Activated gamma-delta T cell treated with anti-CD3 and anti-CD28 coated beads, Interleukin-2, amount 50 U/mL, for 16 hours (primary cell): Measurements from ENCODE around the gene SH3RF3.
"Not testable (repeated sequence)": the region's sequence is repeated elsewhere in the genome, so short reads cannot be mapped to it uniquely, and the experiment has no call there.

Source experiments
- DNase-seq: peaks from one replicate; pipeline ENCODE4 v3.0.0-alpha.2; 2020; ENCODE audit warnings: low read depth

Gene SH3RF3

DNA sequence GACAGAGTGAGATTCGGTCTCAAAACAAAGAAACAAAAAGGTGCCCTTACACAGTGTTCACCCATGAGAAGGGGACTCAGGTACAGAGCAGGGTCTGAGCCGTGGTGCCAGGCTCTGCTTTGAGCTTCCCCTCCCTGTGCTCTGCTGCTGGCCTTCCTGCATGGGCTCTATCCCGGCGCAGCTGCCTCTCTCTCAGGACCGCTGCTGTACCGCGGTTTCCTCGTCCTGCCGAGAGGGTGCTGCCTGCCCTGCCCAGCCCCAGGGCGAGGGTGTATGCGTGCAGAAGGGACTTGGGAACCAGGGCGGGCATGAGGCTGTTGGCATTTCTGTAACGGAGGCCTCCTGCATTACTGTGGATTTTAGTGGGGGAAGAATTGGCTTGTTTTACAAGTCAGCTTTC is 30.1 kb downstream of the SH3RF3 start:
- no peak for DNase-seq

DNA sequence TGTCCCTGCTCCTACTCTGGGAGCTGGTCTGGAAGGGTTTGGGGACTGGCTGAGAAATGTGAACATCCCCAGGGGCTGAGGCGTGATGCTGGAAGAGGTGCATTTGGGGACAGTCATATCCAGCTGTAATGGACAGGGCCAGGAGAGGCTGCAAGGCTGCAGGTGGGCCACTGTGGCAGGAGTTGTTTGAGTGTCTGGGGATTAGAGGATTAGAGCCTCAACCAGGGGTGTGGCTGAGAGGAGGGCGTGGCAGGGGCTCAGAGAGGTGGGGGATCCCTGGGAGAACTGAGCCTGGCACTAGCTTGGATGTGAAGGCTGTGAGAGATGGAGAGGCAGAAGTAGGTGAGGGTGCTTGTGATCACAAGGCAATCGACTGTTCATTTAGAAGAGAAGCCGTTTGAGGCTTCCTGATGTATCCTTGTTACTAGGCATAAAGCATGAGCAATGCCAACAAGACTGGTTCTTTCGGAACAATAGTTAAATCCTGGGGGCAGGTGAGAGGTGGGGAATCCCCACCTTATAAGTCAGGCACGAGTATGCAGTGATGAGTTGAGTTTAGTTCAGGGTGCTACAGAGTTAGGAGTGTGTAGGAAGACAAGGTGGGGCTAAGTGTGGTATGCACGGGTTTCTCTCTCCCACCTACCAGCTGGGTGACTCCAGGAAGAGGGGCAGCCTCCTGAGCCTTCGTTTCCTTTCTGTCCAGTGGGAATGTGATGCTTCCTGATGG is 31.9 kb downstream of the SH3RF3 start:
- no peak for DNase-seq

GRCh38 chr2:109162367-109162766 is 33.4 kb downstream of the SH3RF3 start:
- DNase-seq: not testable (repeated sequence)

DNA sequence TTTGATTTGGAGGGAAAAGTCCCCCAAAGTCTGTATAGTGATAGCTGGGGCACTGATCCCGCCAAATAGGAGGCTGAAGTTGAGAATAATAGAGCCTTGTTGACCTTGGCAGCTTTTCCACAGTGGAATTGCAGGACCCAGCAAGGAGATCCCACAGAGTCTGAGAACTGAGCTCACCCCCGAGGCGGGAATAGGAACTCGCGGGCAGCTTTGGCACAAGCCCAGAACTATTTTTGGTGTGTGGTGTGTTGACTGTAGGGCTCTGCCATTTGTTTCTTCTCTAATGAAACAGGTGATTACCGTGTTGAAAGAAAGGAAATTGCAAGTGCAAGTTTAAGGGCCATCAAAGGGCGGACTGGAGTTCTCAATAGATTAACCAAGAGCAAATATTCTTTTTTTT is 34.0 kb downstream of the SH3RF3 start:
- DNase-seq: no peak

- no peak for DNase-seq
Observed at GRCh38 chr2:109164311-109164710, 35.3 kb downstream of the SH3RF3 start.

DNA sequence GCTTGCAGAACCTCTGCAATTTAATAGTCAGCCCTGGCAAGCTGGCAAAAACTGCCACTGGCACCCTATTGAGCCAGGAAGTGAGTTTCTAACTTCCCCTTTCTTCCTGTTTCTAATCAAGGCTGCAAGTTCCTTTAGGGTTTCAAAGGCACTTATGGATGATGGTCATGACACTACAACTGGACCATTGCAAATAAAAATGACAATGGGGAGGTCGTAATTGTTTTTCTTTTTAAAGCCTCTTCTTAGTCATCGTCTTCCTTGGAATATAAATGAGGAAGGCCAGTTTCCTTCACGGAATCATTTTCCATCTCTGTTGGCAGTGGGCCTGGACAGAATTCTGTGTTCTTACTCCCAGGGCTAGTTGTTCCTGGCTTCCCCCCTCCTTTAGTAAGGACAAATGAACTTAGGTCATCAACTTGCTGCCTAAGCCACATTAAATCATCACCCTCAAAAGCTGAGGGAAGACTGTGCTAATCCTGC is 35.8 kb downstream of the SH3RF3 start:
- DNase-seq: no peak

DNA sequence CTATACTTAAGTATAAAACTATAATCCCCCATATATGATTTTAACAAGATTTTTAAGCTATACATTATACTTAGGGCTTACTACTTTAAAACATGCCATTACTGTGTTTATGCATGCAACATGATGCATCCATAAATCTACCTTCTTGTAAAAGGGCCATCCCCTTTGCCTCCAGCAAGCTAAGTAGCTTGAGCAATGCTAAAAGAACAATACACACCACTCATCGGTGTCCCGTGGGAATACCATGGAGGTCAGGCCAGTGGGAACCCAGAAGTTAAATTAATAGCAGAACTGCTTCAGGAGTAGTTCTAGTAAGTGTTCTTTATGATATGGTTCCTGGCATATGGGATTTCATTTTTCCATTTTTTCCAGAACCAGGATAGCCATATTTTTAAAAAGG is 37.8 kb downstream of the SH3RF3 start:
- DNase-seq: no peak

DNA sequence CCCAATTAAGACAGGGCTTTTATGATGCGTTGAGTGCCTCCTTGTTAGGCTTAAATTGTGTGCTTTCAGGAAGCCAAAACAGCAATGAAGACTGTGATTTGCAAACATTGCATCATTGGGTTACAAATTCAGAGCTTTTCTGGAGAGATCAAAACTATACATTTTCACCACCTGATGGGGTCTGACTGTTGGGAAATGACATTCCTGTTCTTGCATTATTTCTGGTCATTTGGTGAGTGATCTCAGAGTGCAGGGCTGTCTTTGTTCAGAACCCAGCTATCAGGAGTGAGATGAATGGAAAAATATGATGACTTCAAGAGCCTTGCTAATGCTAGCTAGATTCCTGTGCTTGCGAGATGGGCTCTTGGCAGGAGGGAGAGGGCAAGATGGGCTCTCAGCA is 39.1 kb downstream of the SH3RF3 start:
- no peak for DNase-seq

- no peak for DNase-seq
Observed at GRCh38 chr2:109168716-109169115, 39.7 kb downstream of the SH3RF3 start.

DNA sequence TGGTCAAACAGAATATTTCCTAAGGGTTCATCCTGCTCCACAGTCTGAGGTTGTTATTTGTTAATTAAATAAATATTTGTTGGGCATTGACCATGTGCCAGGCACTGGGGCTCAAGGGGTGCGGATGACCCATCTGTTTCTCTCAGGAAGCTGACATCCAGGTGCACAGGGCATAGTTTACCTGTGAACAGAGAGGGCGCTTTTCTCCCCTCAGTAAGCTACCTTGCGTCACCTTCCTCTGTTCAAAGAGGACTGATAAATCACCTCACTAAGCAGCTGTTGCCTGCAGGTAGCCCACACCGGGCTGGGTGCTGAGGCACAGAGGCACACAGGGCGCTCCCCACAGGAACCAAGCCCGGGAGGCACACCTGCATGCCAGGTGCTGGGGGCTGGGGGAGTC is 41.6 kb downstream of the SH3RF3 start:
- no peak for DNase-seq

DNA sequence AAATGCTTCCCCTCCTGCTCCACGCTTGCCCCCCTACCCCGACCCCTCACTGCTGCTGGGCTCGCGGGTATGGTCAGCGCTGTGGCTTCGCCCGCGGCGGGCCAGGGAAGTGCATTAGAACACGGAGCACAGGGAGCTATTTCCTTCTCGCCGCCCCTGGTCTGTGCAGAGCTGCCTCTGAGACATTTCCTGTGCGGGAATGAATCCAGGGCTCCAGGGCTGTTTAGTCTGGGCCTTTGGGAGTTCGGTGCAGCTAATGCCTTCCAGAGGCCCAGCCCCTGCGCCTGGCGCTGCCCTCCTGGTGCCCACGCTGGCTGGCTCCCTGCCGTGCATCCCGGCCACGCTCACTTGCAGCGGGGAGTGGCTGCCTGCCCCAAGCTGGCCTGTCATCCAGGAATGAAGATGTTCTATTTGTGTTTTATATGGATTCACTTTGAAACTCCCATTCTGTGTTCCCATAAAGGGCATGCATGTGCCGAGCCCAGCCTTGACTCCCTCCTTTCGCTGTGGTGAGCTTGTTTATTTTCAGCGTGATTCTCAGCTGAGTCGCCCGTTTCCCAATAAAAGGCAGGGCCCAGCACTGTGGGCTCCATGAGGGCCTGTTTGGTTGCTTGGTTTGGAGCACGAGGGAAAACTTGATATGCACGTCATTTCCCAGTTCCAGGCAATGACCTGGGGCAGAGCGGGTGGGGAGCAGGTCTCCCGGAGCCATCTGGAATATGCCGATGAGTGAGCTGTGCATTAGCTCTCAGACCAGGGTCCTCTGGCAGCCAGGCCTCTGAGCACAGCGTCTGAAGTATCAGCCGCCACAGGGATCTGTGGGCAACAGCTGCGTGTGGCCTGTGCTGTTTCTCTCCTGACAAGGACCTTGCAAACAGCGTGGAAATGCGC is 42.7 kb downstream of the SH3RF3 start:
- DNase-seq: no peak

- DNase-seq: no peak
Observed at GRCh38 chr2:109172556-109173105, 43.6 kb downstream of the SH3RF3 start.

DNA sequence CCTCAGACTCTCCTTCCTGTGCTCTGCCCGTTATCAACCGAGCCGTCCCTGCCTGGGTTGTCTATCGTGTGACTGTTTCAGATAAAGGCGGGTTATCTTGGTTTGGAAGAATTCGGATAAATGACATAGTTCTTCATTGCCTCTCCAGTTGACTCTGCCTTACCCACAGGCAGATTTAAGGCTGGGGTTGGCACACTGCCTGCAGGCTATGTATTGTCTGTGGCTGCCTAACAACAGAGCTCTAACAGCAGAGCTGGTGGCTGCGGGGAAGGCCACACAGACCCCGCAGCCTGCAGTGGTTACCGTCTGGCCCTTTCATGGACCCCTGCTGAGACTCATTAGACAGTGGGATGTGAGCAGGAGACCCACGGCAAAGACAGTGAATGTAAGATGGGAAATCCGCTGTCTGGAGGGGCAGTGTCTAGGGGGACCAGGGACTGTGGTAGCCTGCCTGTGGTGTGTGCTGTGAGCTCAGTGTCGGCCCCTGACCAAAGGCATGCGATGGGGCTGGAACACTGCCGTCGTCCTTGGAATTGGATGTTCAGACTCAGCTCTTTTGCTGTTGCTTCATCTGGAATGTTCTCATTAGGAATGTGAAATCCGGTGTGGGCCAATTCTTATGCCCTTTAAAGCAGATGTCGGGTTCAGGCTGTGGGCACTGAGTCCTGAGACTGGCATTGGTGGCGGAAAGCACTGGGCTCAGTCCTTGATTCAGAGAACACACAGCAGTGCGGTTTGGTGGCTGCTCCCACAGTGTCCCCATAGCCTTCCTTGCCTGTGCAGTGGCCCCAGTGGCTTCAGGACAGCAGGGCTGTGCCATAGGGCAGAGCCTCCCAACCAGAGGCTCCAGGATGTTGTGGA is 44.5 kb downstream of the SH3RF3 start:
- DNase-seq: no peak

DNA sequence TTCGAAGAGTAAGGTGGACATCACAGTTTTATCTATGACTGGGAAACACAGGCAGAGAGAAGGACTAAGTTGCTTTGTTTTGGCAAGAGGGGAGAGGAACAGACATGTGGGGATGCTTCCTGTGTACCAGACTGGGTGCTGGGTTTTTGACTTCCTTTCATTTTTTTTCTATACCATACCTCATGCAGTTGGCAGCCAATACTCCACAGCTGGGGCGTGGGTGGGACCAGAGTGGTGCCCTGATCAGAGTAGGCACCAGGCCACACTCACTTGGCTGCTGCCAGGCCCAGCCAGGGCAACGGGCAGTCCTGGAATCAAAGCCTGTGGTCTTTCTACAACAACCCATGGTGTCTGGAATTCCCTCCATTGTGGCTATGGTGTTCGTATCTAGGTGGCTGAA is 45.2 kb downstream of the SH3RF3 start:
- no peak for DNase-seq

- DNase-seq: no peak
Observed at GRCh38 chr2:109174626-109175349, 45.8 kb downstream of the SH3RF3 start.

- no peak for DNase-seq
Observed at GRCh38 chr2:109175350-109175678, 46.3 kb downstream of the SH3RF3 start.

DNA sequence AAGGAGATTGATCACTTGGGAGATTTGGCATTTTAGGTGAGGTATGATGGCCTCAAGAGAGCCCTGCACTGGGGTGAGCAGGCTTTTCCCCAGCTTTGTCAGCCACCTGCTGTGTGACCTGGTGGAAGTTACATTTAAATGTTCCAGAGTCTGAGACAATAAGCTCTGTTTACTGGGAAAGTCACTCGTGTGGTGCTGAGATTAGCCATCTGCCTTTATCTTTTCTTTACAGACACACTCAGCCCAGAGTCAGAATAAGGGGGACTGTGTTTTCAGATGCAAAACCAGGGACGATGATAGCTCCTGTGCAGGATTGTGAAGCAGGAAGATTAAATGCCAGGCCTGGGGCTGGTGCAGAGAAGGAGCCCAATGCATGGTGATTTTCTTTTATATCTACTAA is 47.9 kb downstream of the SH3RF3 start:
- no peak for DNase-seq

- no peak for DNase-seq
Observed at GRCh38 chr2:109177635-109178034, 48.6 kb downstream of the SH3RF3 start.

DNA sequence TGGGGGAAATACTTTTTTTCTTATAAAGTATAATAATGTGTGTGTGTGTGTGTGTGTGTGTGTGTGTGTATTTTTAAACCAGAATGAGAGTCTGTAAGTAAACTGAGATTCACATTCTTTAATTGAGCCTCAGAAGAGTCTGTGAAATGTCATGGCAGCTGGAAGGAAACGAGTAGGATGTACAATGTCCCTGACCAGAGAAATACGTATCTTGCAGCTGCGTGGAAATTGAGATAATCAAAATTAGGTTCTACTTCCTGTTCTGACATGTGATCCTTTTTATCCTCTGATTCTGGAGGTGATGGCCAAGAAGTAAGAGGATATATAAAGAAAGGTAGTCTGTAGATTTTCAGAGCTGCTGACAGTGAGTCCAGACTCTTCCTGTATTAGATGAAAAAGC is 50.0 kb downstream of the SH3RF3 start:
- no peak for DNase-seq

- DNase-seq: no peak
Observed at GRCh38 chr2:109180786-109181185, 51.8 kb downstream of the SH3RF3 start.

- no peak for DNase-seq
Observed at GRCh38 chr2:109182426-109182825, 53.4 kb downstream of the SH3RF3 start.

DNA sequence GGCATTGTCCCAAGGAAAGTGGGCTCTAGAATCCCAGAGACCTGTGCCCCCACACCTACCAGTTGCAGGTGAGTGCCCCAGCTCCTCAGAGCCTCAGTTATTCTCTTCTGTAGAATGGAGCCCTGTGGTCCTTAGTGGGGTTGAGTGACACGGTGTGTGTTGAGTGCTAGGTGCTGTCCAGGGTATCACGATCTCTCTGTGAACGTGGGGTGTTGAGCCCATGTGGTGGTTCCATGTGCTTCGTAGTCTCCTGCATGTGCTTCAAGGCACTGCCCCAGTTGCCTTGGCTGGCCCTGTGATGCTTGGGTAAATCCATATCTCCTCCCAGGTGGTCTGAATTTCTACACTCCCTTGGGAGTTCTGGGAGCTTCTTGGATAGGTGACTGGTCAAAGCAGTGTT is 54.9 kb downstream of the SH3RF3 start:
- DNase-seq: no peak
